ENCODE measurements around the gene EDDM13. TPM values are rescaled to one million over a fixed set of nuclear protein-coding genes. Genes with fewer than 3 reads are reported as not detected.

The EDDM13 gene
- total and polyA plus RNA-seq, 2 of the 13 experiments (the other 11 are each of a cell fraction or from before 2014, with no cell fraction given): not detected

DNA sequence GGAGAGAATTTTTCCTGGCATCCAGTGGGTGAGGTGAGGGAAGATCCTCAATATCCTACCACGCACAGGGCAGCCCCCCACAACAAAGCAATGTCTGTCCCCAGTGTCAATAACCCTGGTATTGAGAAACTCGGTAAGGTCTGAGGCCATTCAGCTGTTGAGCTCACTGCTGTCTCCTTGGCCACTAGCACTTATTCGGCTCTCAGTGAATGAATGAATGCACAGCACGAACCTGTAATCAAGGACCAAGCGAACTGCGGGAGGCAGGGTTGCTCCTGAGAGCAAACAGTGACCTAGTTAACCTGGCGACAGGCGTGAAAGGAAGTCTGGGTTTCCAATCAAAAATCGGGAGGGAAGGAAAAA, 41.5 kb downstream of the EDDM13 start (continued):
- TF ChIP-seq SETDB1 (CRISPR knock-in tag; IDR thresholded peaks at IDR 0.05; ENCODE audit: borderline replicate concordance) (no peak), TEAD2 (CRISPR knock-in tag; IDR thresholded peaks at IDR 0.05) (no peak), ZNF143 (CRISPR knock-in tag; IDR thresholded peaks at IDR 0.05) (no peak), ZSCAN25 (CRISPR knock-in tag; IDR thresholded peaks at IDR 0.05) (no peak), SMARCC2 (IDR thresholded peaks at IDR 0.05) (no peak), ZNF766 (CRISPR knock-in tag; IDR thresholded peaks at IDR 0.05; ENCODE audit: borderline replicate concordance) (no peak; the same call in 1 of the 2 replicates), ZNF230 (CRISPR knock-in tag; IDR thresholded peaks at IDR 0.05) (no peak), ZNF260 (CRISPR knock-in tag; IDR thresholded peaks at IDR 0.05; ENCODE audit: borderline replicate concordance, low read depth) (no peak), ZNF10 (CRISPR knock-in tag; IDR thresholded peaks at IDR 0.05; ENCODE audit: borderline replicate concordance, low read depth) (no peak), AKAP8 (CRISPR knock-in tag; IDR thresholded peaks at IDR 0.05) (no peak)
- TF ChIP-seq, protein P1, sequence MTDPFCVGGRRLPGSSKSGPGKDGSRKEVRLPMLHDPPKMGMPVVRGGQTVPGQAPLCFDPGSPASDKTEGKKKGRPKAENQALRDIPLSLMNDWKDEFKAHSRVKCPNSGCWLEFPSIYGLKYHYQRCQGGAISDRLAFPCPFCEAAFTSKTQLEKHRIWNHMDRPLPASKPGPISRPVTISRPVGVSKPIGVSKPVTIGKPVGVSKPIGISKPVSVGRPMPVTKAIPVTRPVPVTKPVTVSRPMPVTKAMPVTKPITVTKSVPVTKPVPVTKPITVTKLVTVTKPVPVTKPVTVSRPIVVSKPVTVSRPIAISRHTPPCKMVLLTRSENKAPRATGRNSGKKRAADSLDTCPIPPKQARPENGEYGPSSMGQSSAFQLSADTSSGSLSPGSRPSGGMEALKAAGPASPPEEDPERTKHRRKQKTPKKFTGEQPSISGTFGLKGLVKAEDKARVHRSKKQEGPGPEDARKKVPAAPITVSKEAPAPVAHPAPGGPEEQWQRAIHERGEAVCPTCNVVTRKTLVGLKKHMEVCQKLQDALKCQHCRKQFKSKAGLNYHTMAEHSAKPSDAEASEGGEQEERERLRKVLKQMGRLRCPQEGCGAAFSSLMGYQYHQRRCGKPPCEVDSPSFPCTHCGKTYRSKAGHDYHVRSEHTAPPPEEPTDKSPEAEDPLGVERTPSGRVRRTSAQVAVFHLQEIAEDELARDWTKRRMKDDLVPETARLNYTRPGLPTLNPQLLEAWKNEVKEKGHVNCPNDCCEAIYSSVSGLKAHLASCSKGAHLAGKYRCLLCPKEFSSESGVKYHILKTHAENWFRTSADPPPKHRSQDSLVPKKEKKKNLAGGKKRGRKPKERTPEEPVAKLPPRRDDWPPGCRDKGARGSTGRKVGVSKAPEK (CRISPR knock-in tag; IDR thresholded peaks at IDR 0.05; ENCODE audit: borderline replicate concordance): no peak
- TF ChIP-seq, protein P2, sequence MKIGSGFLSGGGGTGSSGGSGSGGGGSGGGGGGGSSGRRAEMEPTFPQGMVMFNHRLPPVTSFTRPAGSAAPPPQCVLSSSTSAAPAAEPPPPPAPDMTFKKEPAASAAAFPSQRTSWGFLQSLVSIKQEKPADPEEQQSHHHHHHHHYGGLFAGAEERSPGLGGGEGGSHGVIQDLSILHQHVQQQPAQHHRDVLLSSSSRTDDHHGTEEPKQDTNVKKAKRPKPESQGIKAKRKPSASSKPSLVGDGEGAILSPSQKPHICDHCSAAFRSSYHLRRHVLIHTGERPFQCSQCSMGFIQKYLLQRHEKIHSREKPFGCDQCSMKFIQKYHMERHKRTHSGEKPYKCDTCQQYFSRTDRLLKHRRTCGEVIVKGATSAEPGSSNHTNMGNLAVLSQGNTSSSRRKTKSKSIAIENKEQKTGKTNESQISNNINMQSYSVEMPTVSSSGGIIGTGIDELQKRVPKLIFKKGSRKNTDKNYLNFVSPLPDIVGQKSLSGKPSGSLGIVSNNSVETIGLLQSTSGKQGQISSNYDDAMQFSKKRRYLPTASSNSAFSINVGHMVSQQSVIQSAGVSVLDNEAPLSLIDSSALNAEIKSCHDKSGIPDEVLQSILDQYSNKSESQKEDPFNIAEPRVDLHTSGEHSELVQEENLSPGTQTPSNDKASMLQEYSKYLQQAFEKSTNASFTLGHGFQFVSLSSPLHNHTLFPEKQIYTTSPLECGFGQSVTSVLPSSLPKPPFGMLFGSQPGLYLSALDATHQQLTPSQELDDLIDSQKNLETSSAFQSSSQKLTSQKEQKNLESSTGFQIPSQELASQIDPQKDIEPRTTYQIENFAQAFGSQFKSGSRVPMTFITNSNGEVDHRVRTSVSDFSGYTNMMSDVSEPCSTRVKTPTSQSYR (CRISPR knock-in tag; IDR thresholded peaks at IDR 0.05; ENCODE audit: borderline replicate concordance): peak; percentile 65
